CD14-positive monocyte (primary cell): ENCODE measurements around the gene FXYD3. TPM values are rescaled to one million over a fixed set of nuclear protein-coding genes. Genes with fewer than 3 reads are reported as not detected.

Experiments
- DNase-seq, 3 donors: peaks; one replicate each; pipeline ENCODE4 v3.0.0-alpha.2; 2011 to 2022
- H2AFZ ChIP-seq: 2 replicates; pipeline ENCODE4 v1.6.0; 2012; ENCODE audit warnings: mild to moderate bottlenecking, low read depth, low read length, inconsistent platforms; ENCODE audit not compliant: insufficient read depth, poor library complexity, severe bottlenecking
- H3K27ac ChIP-seq, 2 donors: 1 replicate in 1 of 2; 2 replicates in 1 of 2; pipeline ENCODE4 v1.5.1; 2012 to 2013; ENCODE audit warnings: low read length in 2 of 2, control low read depth in 1 of 2, inconsistent platforms in 1 of 2, low read depth in 1 of 2, mild to moderate bottlenecking in 1 of 2
- H3K27me3 ChIP-seq, 2 donors: one replicate each; pipeline versions ENCODE4 v1.6.0 to v1.6.1; 2011 to 2013; ENCODE audit warnings: low read length in 2 of 2; ENCODE audit not compliant: control insufficient read depth in 2 of 2, insufficient read depth in 2 of 2
- H3K36me3 ChIP-seq, 2 donors: replicated peaks in 1 of 2; 1 replicate in 1 of 2; 2 replicates in 1 of 2; pipeline versions ENCODE4 v1.5.1 to v1.6.1; 2012 to 2013; ENCODE audit warnings: low read length in 2 of 2, control low read depth in 1 of 2, inconsistent platforms in 1 of 2, mild to moderate bottlenecking in 1 of 2; ENCODE audit not compliant: insufficient read depth in 2 of 2, control insufficient read depth in 1 of 2
- H3K4me1 ChIP-seq, 2 donors: 1 replicate in 1 of 2; 2 replicates in 1 of 2; pipeline versions ENCODE4 v1.5.1 to v1.6.1; 2012 to 2013; ENCODE audit warnings: low read length in 2 of 2, control low read depth in 1 of 2, inconsistent platforms in 1 of 2, mild to moderate bottlenecking in 1 of 2, moderate library complexity in 1 of 2; ENCODE audit not compliant: insufficient read depth in 2 of 2, control insufficient read depth in 1 of 2
- H3K4me2 ChIP-seq: replicated peaks from 2 replicates; pipeline ENCODE3; 2012; ENCODE audit warnings: low read length, moderate library complexity, mild to moderate bottlenecking; ENCODE audit not compliant: poor library complexity, severe bottlenecking; ENCODE audit errors: extremely low read depth
- H3K4me3 ChIP-seq, 3 experiments: fragments of 200-600 bp in 1 of 3; sonication (generic) in 1 of 3; replicated peaks in 1 of 3; 1 replicate in 2 of 3; 2 replicates in 1 of 3; pipeline ENCODE4 v1.5.1; 2011 to 2013; ENCODE audit warnings: low read length in 3 of 3, mild to moderate bottlenecking in 3 of 3, control low read depth in 2 of 3, low read depth in 2 of 3, inconsistent platforms in 1 of 3, moderate library complexity in 1 of 3
- H3K79me2 ChIP-seq: 2 replicates; pipeline ENCODE4 v1.6.0; 2012; ENCODE audit warnings: mild to moderate bottlenecking, control low read depth, inconsistent platforms, low read length, moderate library complexity; ENCODE audit not compliant: insufficient read depth
- H3K9ac ChIP-seq: 2 replicates; pipeline ENCODE4 v1.6.0; 2017; ENCODE audit warnings: low read length, mild to moderate bottlenecking; ENCODE audit not compliant: insufficient read depth, poor library complexity, severe bottlenecking
- H3K9me3 ChIP-seq, 2 donors: replicated peaks in 1 of 2; 1 replicate in 1 of 2; 2 replicates in 1 of 2; pipeline versions ENCODE4 v1.5.1 to v1.6.1; 2012 to 2013; ENCODE audit warnings: low read length in 2 of 2, control low read depth in 1 of 2; ENCODE audit not compliant: control insufficient read depth in 1 of 2, insufficient read depth in 1 of 2
- H4K20me1 ChIP-seq: 2 replicates; pipeline ENCODE4 v1.6.0; 2012; ENCODE audit warnings: mild to moderate bottlenecking, low read length, control low read depth, moderate library complexity; ENCODE audit not compliant: insufficient read depth
- H3K27ac Mint-ChIP-seq, 7 donors: one replicate each; pipeline ENCODE4 v1.8.0; 2020; ENCODE audit warnings: mild to moderate bottlenecking in 7 of 7, mixed read lengths in 7 of 7, moderate library complexity in 6 of 7, inconsistent platforms in 2 of 7
- H3K27me3 Mint-ChIP-seq, 3 donors: one replicate each; pipeline ENCODE4 v1.8.0; 2021 to 2022; ENCODE audit warnings: low read depth in 3 of 3, mild to moderate bottlenecking in 3 of 3, mixed read lengths in 3 of 3, moderate library complexity in 3 of 3, inconsistent platforms in 1 of 3
- H3K36me3 Mint-ChIP-seq, 2 donors: one replicate each; pipeline ENCODE4 v1.8.0; 2020; ENCODE audit warnings: mixed read lengths in 2 of 2, inconsistent platforms in 1 of 2, mild to moderate bottlenecking in 1 of 2
- H3K4me1 Mint-ChIP-seq: one replicate; pipeline ENCODE4 v1.8.0; 2020; ENCODE audit warnings: mild to moderate bottlenecking, mixed read lengths
- H3K4me3 Mint-ChIP-seq, 2 donors: one replicate each; pipeline ENCODE4 v1.8.0; 2020; ENCODE audit warnings: mild to moderate bottlenecking in 2 of 2, mixed read lengths in 2 of 2, moderate library complexity in 1 of 2
- H3K9me3 Mint-ChIP-seq, 7 donors: one replicate each; pipeline ENCODE4 v1.8.0; 2020 to 2022; ENCODE audit warnings: mixed read lengths in 7 of 7, mild to moderate bottlenecking in 6 of 7, moderate library complexity in 6 of 7, inconsistent platforms in 2 of 7
- WGBS: methylation state at CpG from one replicate; pipeline ENCODE4 v1.1.5; 2013; ENCODE audit warnings: missing lambda C conversion rate; ENCODE audit not compliant: insufficient coverage; 5-methylcytosine and 5-hydroxymethylcytosine counted together
- intact Hi-C, 2 donors: fragments of 100-400 bp; cut with micrococcal nuclease; formaldehyde crosslinking; loops; one replicate each; pipeline versions ENCODE4 v1.15.0 to v1.15.1; 2023
- polyA plus RNA-seq, 3 donors: library from polyadenylated mRNA; depleted of rRNA in 1 of 3; unstranded in 2 of 3; stranded (reverse) in 1 of 3; fragments of 300-500 nt in 2 of 3; fragments of >200 nt in 1 of 3; fragmentation: Illumina TruSeq in 2 of 3; gene quantifications; 1 replicate in 2 of 3; 2 replicates in 1 of 3; pipeline ENCODE4 v1.2.3, GENCODE V29; 2012 to 2021
- TF ChIP-seq, protein P1 (sequence below): fragments of 200-600 bp; IDR thresholded peaks from one replicate; pipeline ENCODE4 v1.8.0; 2022; ENCODE audit warnings: antibody characterized with exemption, mild to moderate bottlenecking

The FXYD3 gene
- polyA plus RNA-seq, 3 donors, result not detected

DNA sequence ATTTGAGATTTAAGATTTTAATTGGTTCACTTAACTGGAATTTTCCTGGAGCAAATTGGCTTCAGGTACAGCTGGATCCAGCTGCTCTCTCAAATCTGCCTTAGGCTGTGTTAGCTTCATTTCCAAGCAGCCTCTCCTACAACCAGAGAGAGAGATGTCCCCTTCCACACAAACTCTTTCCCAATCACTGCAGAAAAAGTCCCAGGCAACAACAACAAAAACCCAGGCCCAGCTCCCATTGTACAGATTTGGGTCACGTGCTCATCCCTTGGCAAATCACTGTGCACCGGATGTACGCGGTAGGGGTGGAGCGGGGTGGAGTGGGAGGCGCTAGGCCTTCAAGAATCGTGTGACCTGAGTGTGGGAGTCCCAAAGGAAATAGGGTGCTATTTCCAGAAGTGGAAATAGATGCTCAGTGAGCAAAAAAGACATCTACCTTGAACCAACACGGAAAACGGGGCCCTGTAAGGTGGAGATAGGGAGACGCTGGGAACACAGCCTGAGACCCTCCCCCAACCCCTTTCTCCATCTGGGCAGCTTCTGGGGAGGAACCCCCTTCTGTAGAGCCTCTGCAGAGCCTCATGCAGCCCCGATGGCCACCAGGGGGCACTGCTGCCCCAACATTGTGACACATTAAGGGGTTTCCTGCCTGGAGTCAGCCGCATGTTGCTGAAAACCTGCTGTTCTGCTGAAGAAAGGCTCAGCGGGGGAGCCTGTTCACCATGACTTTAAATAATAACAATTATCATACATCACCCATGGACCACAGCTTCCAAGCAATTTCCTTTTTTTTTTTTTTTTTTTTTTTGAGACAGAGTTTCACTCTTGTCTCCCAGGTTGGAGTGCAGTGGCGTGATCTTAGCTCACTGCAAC lies 48.7 kb upstream of the FXYD3 start:
- Histone ChIP-seq H3K79me2 (no peaks in the 10 kb centered on the region), H3K36me3 (no peaks in the 10 kb centered on the region), H3K9ac (no peak overlapping the region), H3K4me2 (no peak overlapping the region), H3K27ac (no peak overlapping the region), H3K27me3 (no peaks in the 10 kb centered on the region), H3K9me3 (peaks cover 7 to 13% of the 10 kb centered on the region in 2 donors), H3K4me1 (no peaks in the 10 kb centered on the region), H4K20me1 (no peaks in the 10 kb centered on the region), H2AFZ (peak overlapping the region; percentile 41), H3K4me3 (no peak overlapping the region)
- Mint-ChIP-seq H3K4me3 (no peak overlapping the region), H3K36me3 (no peaks in the 10 kb centered on the region), H3K9me3 (peaks cover 7 to 17% (median 13%) of the 10 kb centered on the region in 7 donors), H3K27ac (peak overlapping the region in 1 of 7 donors; percentile 57), H3K4me1 (peaks cover 7% of the 10 kb centered on the region), H3K27me3 (peaks cover 2 to 10% (median 4%) of the 10 kb centered on the region in 3 donors)
- 0% methylated on average over 1 of the region's 14 CpGs for WGBS
- DNase-seq, result peak; percentile 64 to 77 (median 70)
- intact Hi-C loops, result loop anchor here in 1 of 2 donors (5.0 kb wide), 1 partner anchor 70 kb away; the partner anchor contains the start of genes FXYD1 and LGI4
- TF ChIP-seq, protein P1, sequence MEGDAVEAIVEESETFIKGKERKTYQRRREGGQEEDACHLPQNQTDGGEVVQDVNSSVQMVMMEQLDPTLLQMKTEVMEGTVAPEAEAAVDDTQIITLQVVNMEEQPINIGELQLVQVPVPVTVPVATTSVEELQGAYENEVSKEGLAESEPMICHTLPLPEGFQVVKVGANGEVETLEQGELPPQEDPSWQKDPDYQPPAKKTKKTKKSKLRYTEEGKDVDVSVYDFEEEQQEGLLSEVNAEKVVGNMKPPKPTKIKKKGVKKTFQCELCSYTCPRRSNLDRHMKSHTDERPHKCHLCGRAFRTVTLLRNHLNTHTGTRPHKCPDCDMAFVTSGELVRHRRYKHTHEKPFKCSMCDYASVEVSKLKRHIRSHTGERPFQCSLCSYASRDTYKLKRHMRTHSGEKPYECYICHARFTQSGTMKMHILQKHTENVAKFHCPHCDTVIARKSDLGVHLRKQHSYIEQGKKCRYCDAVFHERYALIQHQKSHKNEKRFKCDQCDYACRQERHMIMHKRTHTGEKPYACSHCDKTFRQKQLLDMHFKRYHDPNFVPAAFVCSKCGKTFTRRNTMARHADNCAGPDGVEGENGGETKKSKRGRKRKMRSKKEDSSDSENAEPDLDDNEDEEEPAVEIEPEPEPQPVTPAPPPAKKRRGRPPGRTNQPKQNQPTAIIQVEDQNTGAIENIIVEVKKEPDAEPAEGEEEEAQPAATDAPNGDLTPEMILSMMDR, result peak; percentile 85

DNA sequence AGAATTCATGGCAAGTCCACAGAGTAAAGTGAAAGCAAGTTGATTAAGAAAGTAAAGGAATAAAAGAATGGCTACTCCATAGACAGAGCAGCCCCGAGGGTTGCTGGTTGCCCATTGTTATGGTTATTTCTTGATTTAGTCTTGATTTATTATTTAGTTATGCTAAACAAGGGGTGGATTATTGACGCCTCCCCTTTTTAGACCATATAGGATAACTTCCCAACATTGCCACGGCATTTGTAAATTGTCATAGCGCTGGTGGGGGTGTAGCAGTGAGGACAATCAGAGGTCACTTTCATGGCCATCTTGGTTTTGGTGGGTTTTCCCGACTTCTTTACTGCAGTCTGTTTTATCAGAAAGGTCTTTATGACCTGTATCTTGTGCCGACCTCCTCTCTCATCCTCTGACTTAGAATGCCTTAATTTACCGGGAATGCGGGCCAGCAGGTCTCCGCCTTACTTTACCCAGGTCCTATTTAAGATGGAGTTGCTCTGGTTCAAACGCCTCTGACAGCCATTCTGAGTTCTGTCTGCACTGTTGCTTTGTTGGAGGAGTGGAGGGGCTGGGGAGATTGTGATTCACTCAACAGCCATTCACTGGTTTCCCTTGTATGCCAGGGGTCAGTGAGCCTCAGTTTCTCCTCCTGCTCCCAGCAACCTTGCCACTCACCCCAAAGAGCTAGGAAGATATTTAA lies 46.5 kb upstream of the FXYD3 start:
- H3K27me3 Mint-ChIP-seq, result peaks cover 1 to 4% (median 2%) of the 10 kb centered on the region in 3 donors
- no peak overlapping the region for H3K4me3 Mint-ChIP-seq
- no peak overlapping the region for H3K4me3 ChIP-seq
- no peaks in the 10 kb centered on the region for H4K20me1 ChIP-seq
- no peak overlapping the region for H3K27ac ChIP-seq
- no peaks in the 10 kb centered on the region for H3K4me1 ChIP-seq
- H3K9ac ChIP-seq, result no peak overlapping the region
- H3K36me3 Mint-ChIP-seq, result no peaks in the 10 kb centered on the region
- H3K9me3 ChIP-seq, result peaks cover 7 to 13% of the 10 kb centered on the region in 2 donors
- WGBS, result no CpG with 5 or more reads among the region's 10 CpGs
- intact Hi-C loops, result loop anchor here in 1 of 2 donors (5.0 kb wide), 1 partner anchor 68 kb away; the partner anchor contains the start of genes FXYD1 and LGI4
- TF ChIP-seq, protein P1, result no peak
- H3K27me3 ChIP-seq, result no peaks in the 10 kb centered on the region
- H3K9me3 Mint-ChIP-seq, result peaks cover 7 to 17% (median 11%) of the 10 kb centered on the region in 7 donors
- H3K27ac Mint-ChIP-seq, result no peak overlapping the region
- no peak for DNase-seq
- peaks cover 7% of the 10 kb centered on the region for H3K4me1 Mint-ChIP-seq
- no peaks in the 10 kb centered on the region for H3K36me3 ChIP-seq
- H3K79me2 ChIP-seq, result no peaks in the 10 kb centered on the region
- no peak overlapping the region for H2AFZ ChIP-seq
- no peak overlapping the region for H3K4me2 ChIP-seq
